ENCODE measurements around the gene IFNGR1.

The IFNGR1 gene

GRCh38 chr6:137156650-137157049 is 62.5 kb downstream of the IFNGR1 start:
- FAIRE-seq (no peak), DNase-seq (ENCODE audit: low spot score) (no peak)

DNA sequence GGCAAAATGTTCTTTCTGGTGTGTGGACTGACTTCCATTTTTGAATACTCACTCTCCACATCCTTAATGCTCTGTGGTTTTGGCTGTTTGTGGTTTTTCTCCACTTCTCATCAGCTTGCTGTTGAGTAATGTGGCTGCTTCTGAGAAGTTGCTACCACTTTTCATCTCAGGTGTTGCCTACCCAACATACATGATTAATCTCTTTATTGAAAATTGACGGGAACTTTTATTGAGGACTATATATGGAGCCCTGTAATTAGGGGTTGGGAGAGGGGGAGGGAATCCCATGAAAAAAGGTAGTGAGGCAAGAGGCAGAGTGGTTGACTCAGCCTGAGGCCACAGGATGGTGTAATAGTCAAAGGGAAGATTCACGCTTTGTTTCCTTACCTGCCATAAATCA is 63.4 kb downstream of the IFNGR1 start:
- DNase-seq (ENCODE audit: low spot score) (peak; percentile 42), FAIRE-seq (peak; percentile 72)

GRCh38 chr6:137150072-137150471 is 69.1 kb downstream of the IFNGR1 start:
- no peak for FAIRE-seq
- DNase-seq (ENCODE audit: low spot score), result no peak

DNA sequence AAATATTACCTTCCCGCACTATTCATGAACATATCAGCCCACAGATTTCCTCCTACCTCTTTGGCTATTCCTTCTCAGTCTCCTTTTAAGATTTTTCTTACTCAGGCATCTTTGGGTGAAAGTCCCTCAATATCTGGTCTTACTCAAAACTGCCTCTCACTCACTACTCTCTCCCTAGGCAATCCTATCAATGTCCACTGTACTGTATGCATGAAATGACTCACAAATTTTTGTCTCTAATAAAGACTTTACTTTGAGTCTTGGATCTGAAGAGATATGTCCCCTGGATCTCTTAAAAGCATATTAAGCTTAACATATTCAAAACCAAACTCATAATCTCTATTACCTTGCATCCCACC is 70.2 kb downstream of the IFNGR1 start:
- no peak for FAIRE-seq

DNA sequence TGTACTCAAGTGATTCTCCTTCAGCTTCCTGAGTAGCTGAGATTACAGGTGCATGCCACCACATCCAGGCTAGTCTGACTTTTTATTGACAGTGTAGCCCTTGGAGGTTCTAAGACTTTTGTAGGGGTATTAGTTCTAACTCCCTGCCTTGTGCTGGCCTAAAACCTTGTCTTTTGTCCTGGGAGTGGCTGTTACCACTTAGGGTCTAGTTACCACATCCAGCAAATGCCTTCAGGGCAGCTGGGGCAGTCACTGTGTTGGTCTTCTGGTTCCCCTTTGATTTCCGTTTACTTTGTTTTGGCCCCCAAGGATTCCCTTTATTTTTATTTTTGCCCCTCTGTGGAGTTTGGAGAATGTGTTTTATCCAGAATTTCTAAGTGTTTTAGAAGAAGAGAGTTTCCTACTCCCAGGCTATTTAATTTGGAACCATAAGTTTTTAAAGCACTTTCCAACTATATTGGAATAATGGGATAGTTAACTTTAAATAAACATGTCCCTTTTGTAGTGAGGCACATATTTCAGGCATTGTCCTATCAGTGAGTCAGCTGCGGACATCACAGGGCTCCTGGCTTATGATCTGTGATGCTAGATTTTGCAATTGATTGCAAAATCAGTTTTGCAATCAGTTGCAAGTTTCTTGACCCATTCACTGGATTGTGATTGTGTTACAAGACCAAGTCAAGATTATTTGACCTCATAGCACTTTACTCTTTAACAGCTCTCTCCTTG is 70.7 kb downstream of the IFNGR1 start:
- FAIRE-seq, result no peak
- DNase-seq (ENCODE audit: low spot score), result no peak

More for the DNA sequence above, 70.2 kb downstream of the IFNGR1 start:
- no peak for DNase-seq (ENCODE audit: low spot score)
